ENCODE data around the gene PUM2.

The PUM2 gene

GRCh38 chr2:20219763-20220380, 130.8 kb downstream of the PUM2 start:
- no peak for DNase-seq (ENCODE audit: extremely low read depth in 1 of 2, low read depth in 1 of 2)

GRCh38 chr2:20218331-20219320, 132.0 kb downstream of the PUM2 start:
- DNase-seq (ENCODE audit: extremely low read depth in 1 of 2, low read depth in 1 of 2): no peak

- DNase-seq (ENCODE audit: extremely low read depth in 1 of 2, low read depth in 1 of 2): no peak
These were observed 133.3 kb downstream of the PUM2 start for GRCh38 chr2:20217041-20217970.

- no peak for DNase-seq (ENCODE audit: extremely low read depth in 1 of 2, low read depth in 1 of 2)
These were observed 134.3 kb downstream of the PUM2 start for GRCh38 chr2:20216130-20217025.

GRCh38 chr2:20215183-20216040, 135.2 kb downstream of the PUM2 start:
- no peak for DNase-seq (ENCODE audit: extremely low read depth in 1 of 2, low read depth in 1 of 2)

- no peak for DNase-seq (ENCODE audit: extremely low read depth in 1 of 2, low read depth in 1 of 2)
These were observed 136.0 kb downstream of the PUM2 start for GRCh38 chr2:20214566-20215182.

- no peak for DNase-seq (ENCODE audit: extremely low read depth in 1 of 2, low read depth in 1 of 2)
These were observed 136.7 kb downstream of the PUM2 start for GRCh38 chr2:20213651-20214565.

GRCh38 chr2:20212871-20213503, 137.7 kb downstream of the PUM2 start:
- no peak for DNase-seq (ENCODE audit: extremely low read depth in 1 of 2, low read depth in 1 of 2)

GRCh38 chr2:20212459-20212870, 138.2 kb downstream of the PUM2 start:
- DNase-seq (ENCODE audit: extremely low read depth in 1 of 2, low read depth in 1 of 2): no peak

GRCh38 chr2:20211860-20212458, 138.7 kb downstream of the PUM2 start:
- no peak for DNase-seq (ENCODE audit: extremely low read depth in 1 of 2, low read depth in 1 of 2)

- no peak for DNase-seq (ENCODE audit: extremely low read depth in 1 of 2, low read depth in 1 of 2)
These were observed 139.2 kb downstream of the PUM2 start for GRCh38 chr2:20211420-20211819.

GRCh38 chr2:20210462-20210861, 140.2 kb downstream of the PUM2 start:
- no peak for DNase-seq (ENCODE audit: extremely low read depth in 1 of 2, low read depth in 1 of 2)

- no peak for DNase-seq (ENCODE audit: extremely low read depth in 1 of 2, low read depth in 1 of 2)
These were observed 141.1 kb downstream of the PUM2 start for GRCh38 chr2:20209373-20210109.

GRCh38 chr2:20208476-20208859, 142.2 kb downstream of the PUM2 start:
- no peak for DNase-seq (ENCODE audit: extremely low read depth in 1 of 2, low read depth in 1 of 2)

GRCh38 chr2:20207051-20207450, 143.6 kb downstream of the PUM2 start:
- DNase-seq (ENCODE audit: extremely low read depth in 1 of 2, low read depth in 1 of 2): no peak

- DNase-seq (ENCODE audit: extremely low read depth in 1 of 2, low read depth in 1 of 2): no peak
These were observed 144.6 kb downstream of the PUM2 start for GRCh38 chr2:20205915-20206524.

Measured in activated CD8-positive, alpha-beta memory T cell treated with anti-CD3 and anti-CD28 coated beads for 1 hour (primary cell).